GM23338 (cell line): ENCODE measurements around the gene ADSL. TPM values are rescaled to one million over a fixed set of nuclear protein-coding genes. Genes with fewer than 3 reads are reported as not detected.

Experiments
- ATAC-seq: fragments of 200-7000 bp; cut with Tn5 transposase; 3 replicates; pipeline ENCODE4 v1.9.1; 2020
- DNase-seq: peaks from one replicate; pipeline ENCODE4 v3.0.0-alpha.2; 2015; ENCODE audit warnings: low spot score
- H2AFZ ChIP-seq: fragments of 200-600 bp; sonication (generic); 2 replicates; pipeline ENCODE4 v1.8.0; 2016; ENCODE audit warnings: antibody characterized with exemption, mild to moderate bottlenecking, moderate library complexity
- H3F3A ChIP-seq: fragments of 200-600 bp; sonication (generic); replicated peaks from 2 replicates; pipeline ENCODE4 v1.8.0; 2017; ENCODE audit warnings: antibody characterized with exemption, mixed run types, low read depth
- H3K27ac ChIP-seq: fragments of 200-600 bp; sonication (generic); 2 replicates; pipeline ENCODE4 v1.6.1; 2016; ENCODE audit warnings: low read depth
- H3K27me3 ChIP-seq: fragments of 200-600 bp; sonication (generic); 2 replicates; pipeline ENCODE4 v1.8.0; 2016; ENCODE audit warnings: mild to moderate bottlenecking, mixed run types, moderate library complexity; ENCODE audit not compliant: insufficient read depth
- H3K36me3 ChIP-seq: fragments of 200-600 bp; sonication (generic); 2 replicates; pipeline ENCODE4 v1.8.0; 2016; ENCODE audit warnings: mild to moderate bottlenecking; ENCODE audit not compliant: insufficient read depth
- H3K4me1 ChIP-seq: fragments of 200-600 bp; sonication (generic); 2 replicates; pipeline ENCODE4 v1.8.0; 2016; ENCODE audit warnings: mild to moderate bottlenecking, moderate library complexity; ENCODE audit not compliant: insufficient read depth
- H3K4me2 ChIP-seq: fragments of 200-600 bp; sonication (generic); 2 replicates; pipeline ENCODE4 v1.7.1; 2017; ENCODE audit warnings: mixed run types
- H3K4me3 ChIP-seq: fragments of 200-600 bp; sonication (generic); 2 replicates; pipeline ENCODE4 v1.6.1; 2016; ENCODE audit warnings: mixed run types
- H3K79me2 ChIP-seq: fragments of 200-600 bp; sonication (generic); replicated peaks from 2 replicates; pipeline ENCODE4 v1.8.0; 2017; ENCODE audit warnings: mild to moderate bottlenecking; ENCODE audit not compliant: insufficient read depth
- H3K9me2 ChIP-seq: fragments of 200-600 bp; sonication (generic); 2 replicates; pipeline ENCODE4 v1.8.0; 2017; ENCODE audit not compliant: insufficient read depth
- H4K20me1 ChIP-seq: fragments of 200-600 bp; sonication (generic); replicated peaks from 2 replicates; pipeline ENCODE4 v1.8.0; 2017; ENCODE audit warnings: mild to moderate bottlenecking; ENCODE audit not compliant: insufficient read depth
- H3K27ac Mint-ChIP-seq: 2 replicates; pipeline ENCODE4 v1.8.0; 2020; ENCODE audit warnings: inconsistent platforms, mild to moderate bottlenecking, moderate library complexity, mixed read lengths
- H3K27me3 Mint-ChIP-seq: 3 replicates; pipeline ENCODE4 v1.8.0; 2022; ENCODE audit warnings: low read depth, mild to moderate bottlenecking, moderate library complexity, mixed read lengths, inconsistent platforms; ENCODE audit not compliant: insufficient read depth, poor library complexity
- H3K36me3 Mint-ChIP-seq: 3 replicates; pipeline ENCODE4 v1.8.0; 2021; ENCODE audit warnings: low read depth, mild to moderate bottlenecking, inconsistent platforms, moderate library complexity, mixed read lengths
- H3K4me1 Mint-ChIP-seq: 3 replicates; pipeline ENCODE4 v1.8.0; 2020; ENCODE audit warnings: mild to moderate bottlenecking, inconsistent platforms, mixed read lengths
- H3K4me3 Mint-ChIP-seq: 3 replicates; pipeline ENCODE4 v1.8.0; 2021; ENCODE audit warnings: moderate library complexity, mild to moderate bottlenecking, inconsistent platforms, mixed read lengths
- H3K9me3 Mint-ChIP-seq: 3 replicates; pipeline ENCODE4 v1.8.0; 2020; ENCODE audit warnings: moderate library complexity, mild to moderate bottlenecking, inconsistent platforms, mixed read lengths
- CREB1 ChIP-seq: fragments of 250-450 bp; sonication (Bioruptor Pico); IDR thresholded peaks from 2 replicates; pipeline ENCODE4 v1.5.0; 2020; ENCODE audit warnings: low read depth, mild to moderate bottlenecking, moderate library complexity
- EZH2 ChIP-seq: fragments of 200-600 bp; sonication (generic); IDR thresholded peaks from one replicate; pipeline ENCODE4 v1.8.0; 2017; ENCODE audit warnings: antibody characterized with exemption, mild to moderate bottlenecking, low read depth; ENCODE audit not compliant: unreplicated experiment
- EZH2phosphoT487 ChIP-seq: fragments of 200-600 bp; sonication (generic); IDR thresholded peaks from one replicate; pipeline ENCODE4 v1.8.1; 2018; ENCODE audit warnings: antibody characterized with exemption; ENCODE audit not compliant: unreplicated experiment
- JUNB ChIP-seq: IDR thresholded peaks from one replicate; pipeline ENCODE4 v1.6.1; 2016; ENCODE audit warnings: antibody characterized with exemption; ENCODE audit not compliant: unreplicated experiment
- NANOG ChIP-seq: IDR thresholded peaks from 2 replicates; pipeline ENCODE4 v1.6.1; 2016; ENCODE audit warnings: antibody characterized with exemption, borderline replicate concordance
- POLR2AphosphoS5 ChIP-seq: IDR thresholded peaks from 2 replicates; pipeline ENCODE4 v1.6.1; 2016; ENCODE audit warnings: antibody characterized with exemption, low read depth
- STAT1 ChIP-seq: IDR thresholded peaks from one replicate; pipeline ENCODE4 v1.6.1; 2016; ENCODE audit warnings: antibody characterized with exemption; ENCODE audit not compliant: unreplicated experiment
- ZNF114 ChIP-seq: fragments of 250-450 bp; sonication (Bioruptor Pico); IDR thresholded peaks from 2 replicates; pipeline ENCODE4 v1.5.0; 2020; ENCODE audit warnings: mild to moderate bottlenecking, moderate library complexity
- ZNF331 ChIP-seq: fragments of 250-450 bp; sonication (Bioruptor Pico); IDR thresholded peaks from 2 replicates; pipeline ENCODE4 v1.5.0; 2020; ENCODE audit warnings: low read depth, mild to moderate bottlenecking, moderate library complexity
- ZNF462 ChIP-seq: fragments of 250-450 bp; sonication (Bioruptor Pico); IDR thresholded peaks from 2 replicates; pipeline ENCODE4 v1.5.0; 2020; ENCODE audit warnings: mild to moderate bottlenecking, moderate library complexity
- polyA plus RNA-seq: library from polyadenylated mRNA; unstranded; fragments of >200 nt; fragmentation: Nextera tagmentation; extraction: Ambion mirVana; gene quantifications from 2 replicates; pipeline ENCODE4 v1.2.1, GENCODE V29; 2016
- total RNA-seq: library from RNA; depleted of rRNA; stranded (reverse); fragments of >200 nt; shearing (Covaris generic); gene quantifications from 2 replicates; pipeline ENCODE4 v1.2.3, GENCODE V29; 2014
- TF ChIP-seq, protein P1 (sequence below): IDR thresholded peaks from 2 replicates; pipeline ENCODE4 v1.6.1; 2016; ENCODE audit warnings: antibody characterized with exemption
- TF ChIP-seq, protein P2 (sequence below), 2 experiments: fragments of 200-600 bp in 1 of 2; sonication (generic) in 1 of 2; conservative IDR thresholded peaks; 2 replicates each; pipeline versions ENCODE4 v1.5.1 to v1.6.1; 2016 to 2017; ENCODE audit warnings: antibody characterized with exemption in 2 of 2, low read depth in 2 of 2, mild to moderate bottlenecking in 2 of 2, moderate library complexity in 1 of 2
- TF ChIP-seq, protein P3 (sequence below): IDR thresholded peaks from one replicate; pipeline ENCODE4 v1.6.1; 2018; ENCODE audit warnings: antibody characterized with exemption; ENCODE audit not compliant: unreplicated experiment

The ADSL gene
- total and polyA plus RNA-seq, 2 experiments from 2014 or later, result 120 to 232 TPM

- Histone ChIP-seq H3F3A (peaks cover 8% of the 10 kb centered on the region; the same call in 1 of the 2 replicates), H4K20me1 (0 out of 2 replicates have a peak, but pooled peaks cover 4% of the 10 kb centered on the region), H3K79me2 (no peaks in the 10 kb centered on the region), H2AFZ (no peak overlapping the region), H3K27me3 (no peaks in the 10 kb centered on the region), H3K4me1 (peaks cover 56% of the 10 kb centered on the region), H3K4me3 (no peak overlapping the region), H3K36me3 (no peaks in the 10 kb centered on the region), H3K27ac (0 out of 2 replicates have a peak overlapping the region, but pooled peaks have one; percentile 0), H3K9me2 (no peaks in the 10 kb centered on the region), H3K4me2 (no peak overlapping the region)
- no peak for DNase-seq
- TF ChIP-seq NANOG (no peak), JUNB (no peak), CREB1 (CRISPR knock-in tag) (no peak), POLR2AphosphoS5 (no peak), EZH2 (no peak), EZH2phosphoT487 (no peak), ZNF462 (CRISPR knock-in tag) (no peak), ZNF331 (CRISPR knock-in tag) (no peak), STAT1 (no peak), ZNF114 (no peak)
- TF ChIP-seq, protein P1, sequence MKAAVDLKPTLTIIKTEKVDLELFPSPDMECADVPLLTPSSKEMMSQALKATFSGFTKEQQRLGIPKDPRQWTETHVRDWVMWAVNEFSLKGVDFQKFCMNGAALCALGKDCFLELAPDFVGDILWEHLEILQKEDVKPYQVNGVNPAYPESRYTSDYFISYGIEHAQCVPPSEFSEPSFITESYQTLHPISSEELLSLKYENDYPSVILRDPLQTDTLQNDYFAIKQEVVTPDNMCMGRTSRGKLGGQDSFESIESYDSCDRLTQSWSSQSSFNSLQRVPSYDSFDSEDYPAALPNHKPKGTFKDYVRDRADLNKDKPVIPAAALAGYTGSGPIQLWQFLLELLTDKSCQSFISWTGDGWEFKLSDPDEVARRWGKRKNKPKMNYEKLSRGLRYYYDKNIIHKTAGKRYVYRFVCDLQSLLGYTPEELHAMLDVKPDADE, result no peak
- TF ChIP-seq, protein P2, sequence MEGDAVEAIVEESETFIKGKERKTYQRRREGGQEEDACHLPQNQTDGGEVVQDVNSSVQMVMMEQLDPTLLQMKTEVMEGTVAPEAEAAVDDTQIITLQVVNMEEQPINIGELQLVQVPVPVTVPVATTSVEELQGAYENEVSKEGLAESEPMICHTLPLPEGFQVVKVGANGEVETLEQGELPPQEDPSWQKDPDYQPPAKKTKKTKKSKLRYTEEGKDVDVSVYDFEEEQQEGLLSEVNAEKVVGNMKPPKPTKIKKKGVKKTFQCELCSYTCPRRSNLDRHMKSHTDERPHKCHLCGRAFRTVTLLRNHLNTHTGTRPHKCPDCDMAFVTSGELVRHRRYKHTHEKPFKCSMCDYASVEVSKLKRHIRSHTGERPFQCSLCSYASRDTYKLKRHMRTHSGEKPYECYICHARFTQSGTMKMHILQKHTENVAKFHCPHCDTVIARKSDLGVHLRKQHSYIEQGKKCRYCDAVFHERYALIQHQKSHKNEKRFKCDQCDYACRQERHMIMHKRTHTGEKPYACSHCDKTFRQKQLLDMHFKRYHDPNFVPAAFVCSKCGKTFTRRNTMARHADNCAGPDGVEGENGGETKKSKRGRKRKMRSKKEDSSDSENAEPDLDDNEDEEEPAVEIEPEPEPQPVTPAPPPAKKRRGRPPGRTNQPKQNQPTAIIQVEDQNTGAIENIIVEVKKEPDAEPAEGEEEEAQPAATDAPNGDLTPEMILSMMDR (conservative IDR thresholded peaks at IDR 0.05; ENCODE audit: low read depth in 2 of 2), result no peak
- TF ChIP-seq, protein P3, sequence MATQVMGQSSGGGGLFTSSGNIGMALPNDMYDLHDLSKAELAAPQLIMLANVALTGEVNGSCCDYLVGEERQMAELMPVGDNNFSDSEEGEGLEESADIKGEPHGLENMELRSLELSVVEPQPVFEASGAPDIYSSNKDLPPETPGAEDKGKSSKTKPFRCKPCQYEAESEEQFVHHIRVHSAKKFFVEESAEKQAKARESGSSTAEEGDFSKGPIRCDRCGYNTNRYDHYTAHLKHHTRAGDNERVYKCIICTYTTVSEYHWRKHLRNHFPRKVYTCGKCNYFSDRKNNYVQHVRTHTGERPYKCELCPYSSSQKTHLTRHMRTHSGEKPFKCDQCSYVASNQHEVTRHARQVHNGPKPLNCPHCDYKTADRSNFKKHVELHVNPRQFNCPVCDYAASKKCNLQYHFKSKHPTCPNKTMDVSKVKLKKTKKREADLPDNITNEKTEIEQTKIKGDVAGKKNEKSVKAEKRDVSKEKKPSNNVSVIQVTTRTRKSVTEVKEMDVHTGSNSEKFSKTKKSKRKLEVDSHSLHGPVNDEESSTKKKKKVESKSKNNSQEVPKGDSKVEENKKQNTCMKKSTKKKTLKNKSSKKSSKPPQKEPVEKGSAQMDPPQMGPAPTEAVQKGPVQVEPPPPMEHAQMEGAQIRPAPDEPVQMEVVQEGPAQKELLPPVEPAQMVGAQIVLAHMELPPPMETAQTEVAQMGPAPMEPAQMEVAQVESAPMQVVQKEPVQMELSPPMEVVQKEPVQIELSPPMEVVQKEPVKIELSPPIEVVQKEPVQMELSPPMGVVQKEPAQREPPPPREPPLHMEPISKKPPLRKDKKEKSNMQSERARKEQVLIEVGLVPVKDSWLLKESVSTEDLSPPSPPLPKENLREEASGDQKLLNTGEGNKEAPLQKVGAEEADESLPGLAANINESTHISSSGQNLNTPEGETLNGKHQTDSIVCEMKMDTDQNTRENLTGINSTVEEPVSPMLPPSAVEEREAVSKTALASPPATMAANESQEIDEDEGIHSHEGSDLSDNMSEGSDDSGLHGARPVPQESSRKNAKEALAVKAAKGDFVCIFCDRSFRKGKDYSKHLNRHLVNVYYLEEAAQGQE, result no peak
- Mint-ChIP-seq H3K36me3 (peaks cover 13% of the 10 kb centered on the region), H3K27ac (no peak overlapping the region), H3K9me3 (no peaks in the 10 kb centered on the region), H3K4me3 (no peak overlapping the region), H3K27me3 (peaks cover 5% of the 10 kb centered on the region), H3K4me1 (peaks cover 85% of the 10 kb centered on the region)
- ATAC-seq, result no peak
These were observed 16.2 kb upstream of the ADSL start for GRCh38 chr22:40330086-40330485.
